ENCODE measurements around the gene ANKRD33B.

- TF ChIP-seq CTCF (IDR thresholded peaks at IDR 0.05) (no peak), POLR2A (IDR thresholded peaks at IDR 0.05) (no peak)
These were observed 10.4 kb upstream of the ANKRD33B start for GRCh38 chr5:10553476-10553875.

Measured in tibial nerve (tissue), 3 donors.